Umbilical cord (tissue), 2 donors: ENCODE results near the gene FOXE3. TPM values are rescaled to one million over a fixed set of nuclear protein-coding genes. Genes with fewer than 3 reads are reported as not detected.

Experiments
- DNase-seq: peaks from one replicate; pipeline ENCODE4 v3.0.0-alpha.2; 2015; ENCODE audit warnings: low spot score
- total RNA-seq: library from RNA; depleted of rRNA; stranded (reverse); fragments of >200 nt; gene quantifications from one replicate; pipeline ENCODE4 v1.2.3, GENCODE V29; 2014; ENCODE audit warnings: low replicate concordance; ENCODE audit not compliant: insufficient read depth

Gene FOXE3
- total RNA-seq = not detected

DNA sequence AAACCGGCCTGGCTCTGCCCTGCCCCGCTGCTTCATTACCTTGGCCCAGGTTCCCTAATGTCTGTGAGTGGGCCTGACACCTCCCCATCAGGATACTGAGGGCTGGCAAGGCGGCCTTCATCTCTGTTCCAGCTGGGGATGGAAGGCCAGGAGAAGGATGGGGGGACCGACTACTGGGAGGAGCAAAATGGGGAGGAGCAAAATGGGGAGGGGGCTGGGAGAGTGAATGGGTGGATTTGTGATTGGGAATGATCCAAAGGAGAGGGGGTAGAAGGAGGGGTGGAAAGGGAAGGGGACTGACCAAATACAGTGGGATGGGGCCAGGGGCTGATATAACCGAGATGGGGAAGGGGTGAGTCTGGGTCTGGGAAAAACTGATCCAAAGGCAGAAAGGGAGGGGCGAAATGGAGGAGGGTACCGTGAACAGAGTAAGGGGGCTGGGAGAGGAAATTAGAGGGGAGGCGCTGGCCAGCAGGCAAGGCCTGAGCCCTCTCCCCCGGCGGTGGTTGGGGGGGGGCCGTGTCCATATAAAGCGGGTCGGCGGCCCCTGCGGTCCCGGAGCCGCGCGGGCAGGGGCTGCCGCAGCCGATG lies at the start of gene FOXE3:
TSS of gene FOXE3 (plus strand) at position 558 of the 591 bp plus-strand sequence. CDS start at position 589, 31 bp downstream.
- DNase-seq = no peak

DNA sequence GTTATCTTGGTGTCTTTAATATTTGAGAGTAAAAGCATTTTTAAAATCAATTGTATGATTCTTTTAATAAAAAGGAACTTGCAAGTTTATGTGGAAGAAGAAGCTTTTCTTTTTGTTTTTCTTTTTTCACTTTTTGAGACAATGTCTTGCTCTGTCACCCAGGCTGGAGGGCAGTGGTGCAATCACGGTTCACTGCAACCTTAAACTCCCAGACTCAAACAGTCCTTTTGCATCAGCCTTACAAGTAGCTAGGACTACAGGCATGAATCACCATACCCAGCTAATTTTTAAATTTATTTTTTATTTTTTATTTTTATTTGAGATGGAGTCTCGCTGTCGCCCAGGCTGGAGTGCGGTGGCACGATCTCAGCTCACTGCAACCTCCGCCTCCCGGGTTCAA lies 48.4 kb upstream of the FOXE3 start:
- DNase-seq = no peak

GRCh38 chr1:47371016-47371517 lies 45.0 kb upstream of the FOXE3 start:
- DNase-seq = no peak

GRCh38 chr1:47374501-47374900 lies 41.6 kb upstream of the FOXE3 start:
- no peak for DNase-seq

DNA sequence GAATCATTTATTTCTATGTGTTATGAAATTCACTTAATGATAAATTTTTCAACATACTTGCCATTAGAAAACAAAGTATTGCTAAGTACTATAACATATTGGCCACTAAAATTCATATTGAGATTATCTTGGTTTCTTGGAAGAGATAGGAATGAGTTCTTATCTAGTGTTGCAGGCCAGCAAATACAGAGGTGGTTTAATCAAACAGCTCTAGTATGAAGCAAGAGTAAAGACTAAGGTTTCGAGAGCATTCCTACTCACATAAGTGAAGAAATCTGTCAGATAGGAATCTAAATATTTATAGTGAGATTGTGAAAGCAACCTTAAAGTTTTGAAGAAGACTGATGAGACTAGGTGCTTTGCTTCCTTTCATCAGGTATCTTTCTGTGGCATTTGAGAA lies 37.9 kb upstream of the FOXE3 start:
- no peak for DNase-seq

DNA sequence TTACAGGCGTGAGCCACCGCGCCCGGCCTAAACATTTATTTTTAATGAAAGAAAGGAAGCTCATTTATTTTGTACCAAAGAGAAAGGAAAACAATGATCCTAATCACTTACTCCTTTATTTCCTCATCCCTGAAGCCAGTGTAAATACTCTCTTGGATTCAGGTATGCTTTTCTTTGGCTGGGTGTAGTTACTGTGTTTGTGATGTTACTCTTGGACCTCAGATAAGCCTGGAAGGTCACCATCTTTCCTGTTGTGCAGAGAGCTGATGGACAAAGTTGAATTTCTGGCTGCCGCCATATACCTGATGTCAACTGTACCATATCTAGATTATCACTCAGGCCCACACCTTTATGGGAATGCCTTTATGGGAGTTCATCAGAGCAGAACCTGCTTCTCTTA lies 35.4 kb upstream of the FOXE3 start:
- DNase-seq = no peak

GRCh38 chr1:47382399-47382983 lies 33.6 kb upstream of the FOXE3 start:
- no peak for DNase-seq

GRCh38 chr1:47384083-47384482 lies 32.0 kb upstream of the FOXE3 start:
- DNase-seq = no peak

DNA sequence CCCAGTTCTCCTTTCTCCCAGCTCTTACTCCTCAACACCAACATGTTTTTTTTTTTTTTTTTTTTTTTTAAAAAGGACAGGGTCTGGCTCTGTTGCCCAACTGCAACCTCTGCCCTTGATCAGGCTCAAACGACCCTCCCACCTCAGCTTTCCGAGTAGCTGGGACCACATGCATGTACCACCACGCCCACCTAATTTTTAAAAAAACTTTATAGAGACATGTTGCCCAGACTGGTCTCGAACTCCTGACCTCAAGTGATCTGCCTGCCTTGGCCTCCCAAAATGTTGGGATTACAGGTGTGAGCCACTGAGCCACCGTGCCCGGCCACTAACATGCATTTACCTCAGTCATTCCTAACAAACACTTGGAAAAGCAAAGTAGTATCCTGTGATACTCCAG lies 31.1 kb upstream of the FOXE3 start:
- DNase-seq = no peak

- DNase-seq = no peak
These were observed 29.8 kb upstream of the FOXE3 start for GRCh38 chr1:47386268-47386667.

DNA sequence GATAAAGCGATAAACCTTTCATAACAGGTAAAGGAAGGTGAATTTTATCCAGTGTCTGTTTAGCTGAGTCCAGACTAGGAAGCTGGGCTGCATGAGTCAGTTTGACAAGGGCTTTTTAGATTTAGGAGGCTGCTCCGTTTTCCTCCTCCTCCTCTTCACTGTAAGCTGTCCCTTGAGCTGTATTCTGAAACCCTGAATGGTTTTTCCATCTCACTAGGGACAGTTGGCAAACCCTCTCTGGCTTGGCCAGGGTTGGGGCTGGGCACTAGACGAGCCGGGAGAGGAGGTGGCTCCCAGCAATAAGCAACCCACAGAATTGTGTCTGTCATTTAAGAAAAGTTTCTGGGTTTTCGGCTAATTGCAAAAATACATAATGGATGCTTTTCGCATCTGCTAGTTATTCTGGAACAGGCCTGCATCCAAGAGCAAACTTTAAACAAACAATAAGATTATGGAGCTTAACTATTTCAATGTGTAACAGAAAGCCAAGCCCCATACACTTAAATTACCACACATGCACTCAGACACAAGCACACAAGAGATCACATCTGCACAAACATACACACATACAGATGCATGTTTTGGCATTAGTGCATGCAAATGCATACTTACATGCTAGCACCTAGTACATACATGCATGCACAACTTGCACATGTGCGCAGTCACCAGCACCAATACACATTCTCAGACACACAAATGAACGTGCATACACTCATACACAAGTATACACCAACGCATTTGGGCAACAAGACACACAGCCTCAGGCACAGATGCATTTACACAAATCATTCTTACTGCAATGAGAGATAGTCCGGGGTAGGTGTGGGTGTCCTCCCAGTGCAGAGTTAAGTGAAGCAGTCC lies 27.8 kb upstream of the FOXE3 start:
- no peak for DNase-seq

- peak; percentile 29 for DNase-seq
These were observed 27.2 kb upstream of the FOXE3 start for GRCh38 chr1:47388891-47389238.

DNA sequence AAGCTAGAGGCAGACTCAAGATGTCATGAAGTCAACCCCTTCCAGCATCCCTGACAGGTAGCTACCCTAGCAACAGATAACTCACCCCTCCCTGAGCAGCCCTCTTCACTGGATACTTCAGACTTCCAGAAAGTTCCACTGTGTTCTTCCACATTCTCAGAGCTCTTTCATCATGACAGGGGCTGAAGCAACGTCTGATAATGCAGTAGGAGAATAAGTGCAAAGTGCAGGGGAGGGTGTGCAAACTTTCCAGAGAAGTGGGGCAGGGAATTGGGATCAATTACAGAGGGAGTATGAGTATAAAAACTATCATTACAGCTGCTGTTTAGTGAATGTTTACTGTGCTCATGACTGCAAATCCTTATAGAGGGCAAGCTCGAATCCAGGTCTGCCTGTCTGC lies 26.4 kb upstream of the FOXE3 start:
- DNase-seq = no peak

DNA sequence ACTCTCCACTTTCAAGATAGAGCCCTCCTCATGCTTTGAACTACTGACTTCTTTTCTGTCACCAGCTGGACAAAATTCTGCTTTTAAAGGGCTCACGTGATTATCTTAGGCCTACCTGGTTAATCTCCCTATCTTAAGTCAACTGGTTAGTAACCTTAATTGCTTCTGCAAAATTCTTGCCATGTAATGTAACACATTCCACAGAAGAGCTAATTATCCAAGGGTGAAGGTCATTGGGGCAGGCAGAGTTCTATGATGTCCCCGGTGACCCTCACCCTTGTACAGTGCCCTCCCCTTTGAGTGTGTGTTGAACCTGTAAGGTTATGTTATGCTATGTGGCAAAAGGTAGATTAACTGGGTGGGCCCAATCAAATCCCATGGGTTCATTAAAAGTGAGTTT lies 25.2 kb upstream of the FOXE3 start:
- DNase-seq = no peak

GRCh38 chr1:47393141-47393540 lies 22.9 kb upstream of the FOXE3 start:
- no peak for DNase-seq

DNA sequence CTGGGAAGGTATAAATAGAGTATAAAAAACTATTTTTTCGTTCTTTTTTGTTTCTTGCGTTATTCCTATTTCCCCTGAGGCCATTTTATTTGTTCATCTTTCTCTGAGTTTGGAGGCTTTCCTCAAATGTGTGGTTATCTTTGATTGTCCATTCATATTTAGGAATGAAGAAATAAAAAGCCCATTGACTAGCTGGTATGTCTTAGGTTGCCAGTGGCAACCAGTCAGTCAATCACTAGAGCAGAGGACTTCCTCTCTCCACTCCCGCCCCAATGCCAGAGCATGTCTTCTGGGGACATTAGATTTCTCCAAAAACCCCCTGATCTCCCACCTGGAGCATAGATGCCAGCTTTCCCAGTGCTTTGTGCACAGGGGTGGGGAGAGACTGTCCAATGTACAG lies 20.7 kb upstream of the FOXE3 start:
- no peak for DNase-seq

GRCh38 chr1:47396671-47397196 lies 19.4 kb upstream of the FOXE3 start:
- no peak for DNase-seq

DNA sequence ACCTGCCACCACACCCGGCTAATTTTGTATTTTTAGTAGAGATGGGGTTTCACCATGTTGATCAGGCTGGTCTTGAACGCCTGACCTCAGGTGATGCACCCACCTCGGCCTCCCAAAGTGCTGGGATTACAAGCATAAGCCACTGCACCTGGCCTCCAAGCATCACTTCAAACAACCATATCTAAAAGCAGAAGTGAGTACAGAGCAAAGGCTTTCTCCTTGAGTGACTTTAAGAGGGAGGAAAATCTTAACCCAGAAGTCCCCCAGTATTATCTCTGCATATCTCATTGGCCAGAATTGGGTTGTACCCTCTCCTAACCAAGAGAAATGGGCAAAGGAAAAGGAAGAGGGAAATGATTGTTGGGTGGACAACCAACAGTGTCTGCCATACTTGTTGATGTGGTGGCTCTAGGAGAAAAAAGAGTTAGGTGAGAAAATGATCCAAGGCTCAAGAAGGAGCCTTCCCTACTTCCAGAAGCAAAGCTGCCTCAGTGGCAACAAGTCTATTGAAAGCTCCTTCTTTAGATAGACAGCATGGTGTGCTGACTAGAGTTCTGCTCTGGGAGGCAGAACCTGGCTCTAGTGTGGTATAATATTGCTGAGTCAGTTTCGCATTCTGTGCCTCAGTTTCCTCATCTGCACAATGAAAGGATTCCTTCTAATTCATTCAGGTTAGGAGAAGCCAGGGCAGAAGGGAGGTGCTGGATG lies 16.8 kb upstream of the FOXE3 start:
- no peak for DNase-seq

GRCh38 chr1:47399846-47400155 lies 16.3 kb upstream of the FOXE3 start:
- DNase-seq = no peak

DNA sequence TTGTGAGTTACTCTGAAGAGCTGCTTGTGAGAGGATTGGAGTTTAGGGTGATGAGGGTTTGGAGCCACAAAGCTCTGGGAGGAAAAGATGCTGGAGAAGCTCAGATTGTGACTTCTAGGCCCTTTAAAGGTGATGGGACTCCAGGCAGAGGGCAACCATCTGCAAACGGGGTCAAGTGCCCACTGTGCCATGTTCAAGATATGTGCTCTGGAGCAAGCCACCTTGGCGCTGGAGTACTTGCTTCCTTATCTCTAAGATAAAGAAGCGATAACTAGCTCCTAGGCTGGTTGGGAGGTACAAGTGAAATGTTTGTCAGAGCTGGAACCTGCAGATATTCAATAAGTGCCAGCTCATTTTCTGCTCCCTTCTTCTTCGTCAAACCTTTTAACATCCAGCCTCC lies 14.3 kb upstream of the FOXE3 start:
- no peak for DNase-seq

GRCh38 chr1:47402591-47402990 lies 13.5 kb upstream of the FOXE3 start:
- no peak for DNase-seq

DNA sequence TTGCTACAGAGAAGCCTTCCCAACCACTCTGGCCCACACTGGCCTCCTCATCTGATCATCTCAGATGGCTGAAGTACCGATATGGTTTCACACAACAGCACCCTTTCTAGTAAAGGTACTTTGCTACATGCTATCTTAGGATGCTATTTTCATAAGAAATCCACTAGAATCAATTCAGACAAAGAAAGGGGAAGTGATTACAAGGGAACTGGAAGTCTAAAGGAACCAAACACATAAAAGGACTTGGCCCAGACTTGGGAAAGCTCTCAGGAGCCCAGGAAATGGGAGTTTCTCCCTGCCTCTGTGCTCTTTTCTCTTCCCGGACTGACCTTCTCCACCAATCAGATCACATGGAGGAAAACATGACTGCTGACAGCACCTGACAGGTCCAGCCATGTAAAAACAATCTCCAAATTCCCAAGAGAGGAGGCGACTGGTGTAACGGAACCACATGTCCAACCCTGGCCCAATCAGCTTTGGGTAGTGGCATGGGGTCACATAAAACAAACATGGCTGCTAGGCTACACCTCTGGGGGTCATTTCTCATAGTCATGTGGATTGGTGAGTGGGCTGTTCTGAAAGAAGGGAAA lies 12.7 kb upstream of the FOXE3 start:
- no peak for DNase-seq
